ENCODE results near the gene CROCC2.

CROCC2 gene

DNA sequence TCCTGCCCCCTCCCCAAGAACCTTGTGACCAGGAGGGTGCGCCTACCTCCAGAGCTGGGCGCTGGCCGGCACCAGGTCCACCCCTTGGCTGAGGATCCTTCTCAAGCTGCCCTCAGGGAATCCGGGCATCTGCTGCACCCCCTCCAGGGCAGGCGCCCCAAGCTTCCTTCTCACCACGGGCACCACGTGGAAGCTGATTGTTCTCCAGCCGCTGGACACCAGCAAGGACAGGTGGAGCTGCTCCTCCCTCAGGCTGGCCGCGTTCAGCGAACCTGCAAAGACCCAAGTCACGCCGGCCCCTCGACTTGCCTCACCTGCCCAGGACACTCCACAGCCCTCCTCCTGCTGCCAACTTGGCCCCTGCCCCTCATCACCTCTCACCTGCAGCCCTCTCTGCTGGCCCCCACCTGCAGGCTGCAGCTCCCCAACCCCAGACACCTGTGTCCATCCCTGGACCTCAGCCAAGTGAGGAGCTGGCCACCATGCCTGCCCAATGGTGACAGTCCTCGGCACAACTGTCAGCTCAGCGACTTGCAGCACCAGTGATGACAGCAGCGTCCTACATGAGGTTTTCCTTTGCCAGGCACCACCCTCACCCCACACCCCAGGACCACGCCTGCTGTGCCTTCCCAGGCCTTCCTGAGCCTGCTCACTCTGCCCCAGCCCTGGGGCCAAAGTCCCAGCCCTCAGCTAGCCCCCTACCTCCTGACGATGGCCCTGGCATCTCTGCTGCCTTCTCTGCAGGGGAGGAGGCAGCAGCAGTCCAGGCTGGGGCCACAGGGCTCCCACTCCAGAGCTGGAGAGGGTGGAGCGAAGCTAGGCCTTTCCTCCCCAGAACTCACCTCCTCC lies 14.4 kb upstream of the CROCC2 start:
- DNase-seq (ENCODE audit: low read depth): no peak

DNA sequence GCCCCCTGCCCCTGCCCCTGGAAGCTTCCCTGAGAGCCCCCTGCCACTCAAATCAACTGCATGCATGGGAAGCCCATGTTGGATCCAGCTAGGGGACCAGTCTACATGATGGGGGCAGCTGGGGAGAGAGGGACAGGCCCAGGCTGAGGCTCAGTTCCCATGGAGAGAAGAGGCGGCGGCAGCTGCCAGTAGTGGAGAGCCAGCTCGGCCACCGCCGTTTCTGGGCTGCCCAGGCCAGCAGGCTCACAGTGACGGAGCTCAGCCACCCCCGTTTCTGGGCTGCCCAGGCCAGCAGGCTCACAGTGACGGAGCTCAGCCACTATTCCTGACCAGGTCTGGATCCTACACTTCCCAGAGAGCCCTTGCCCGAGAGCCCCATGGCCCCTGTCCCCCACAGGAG lies 13.8 kb upstream of the CROCC2 start:
- no peak for DNase-seq (ENCODE audit: low read depth)

DNA sequence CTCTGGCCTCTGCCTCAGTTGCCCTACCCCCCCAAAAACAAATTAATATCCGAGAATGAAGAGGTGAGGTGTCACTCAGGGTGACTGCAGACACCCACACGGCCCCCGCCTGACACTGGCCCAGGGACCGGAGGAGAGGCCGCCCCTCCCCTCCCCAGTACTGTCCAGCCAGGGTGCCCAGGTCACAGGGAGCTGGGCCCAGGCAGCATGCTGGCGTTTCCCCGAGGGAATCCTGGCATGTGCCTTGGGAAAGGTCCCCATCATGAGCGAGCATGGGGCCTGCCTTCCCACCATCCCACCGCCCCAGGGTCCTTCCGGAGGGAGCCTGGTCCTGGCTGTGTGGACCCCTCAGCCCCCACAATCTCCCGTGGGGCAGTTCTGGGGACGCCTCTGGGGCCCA lies 13.2 kb upstream of the CROCC2 start:
- DNase-seq (ENCODE audit: low read depth): no peak

DNA sequence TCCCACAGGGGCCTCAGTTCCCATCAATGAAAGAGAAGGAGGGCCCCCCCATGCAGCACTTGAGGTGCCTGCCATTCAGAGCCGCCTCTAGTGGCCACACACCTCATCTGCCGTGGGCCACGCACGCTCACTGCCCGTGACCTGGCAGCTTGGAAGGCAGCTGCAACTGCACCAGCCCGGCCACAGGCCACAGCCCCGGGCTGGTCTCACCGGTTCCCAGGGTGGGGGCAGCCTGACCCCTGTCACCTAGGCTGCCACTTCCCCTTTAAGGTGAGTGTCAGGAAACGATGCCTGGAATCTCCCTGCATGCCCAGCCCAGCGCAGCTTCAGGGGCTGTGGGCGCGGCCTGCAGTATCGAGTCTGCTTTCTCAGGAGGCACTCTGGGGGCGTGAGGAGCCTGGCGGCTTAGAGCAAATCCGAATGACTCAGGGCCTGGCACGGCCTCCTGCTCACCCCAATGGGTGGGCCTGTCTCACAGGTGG lies 12.7 kb upstream of the CROCC2 start:
- DNase-seq (ENCODE audit: low read depth): no peak

DNA sequence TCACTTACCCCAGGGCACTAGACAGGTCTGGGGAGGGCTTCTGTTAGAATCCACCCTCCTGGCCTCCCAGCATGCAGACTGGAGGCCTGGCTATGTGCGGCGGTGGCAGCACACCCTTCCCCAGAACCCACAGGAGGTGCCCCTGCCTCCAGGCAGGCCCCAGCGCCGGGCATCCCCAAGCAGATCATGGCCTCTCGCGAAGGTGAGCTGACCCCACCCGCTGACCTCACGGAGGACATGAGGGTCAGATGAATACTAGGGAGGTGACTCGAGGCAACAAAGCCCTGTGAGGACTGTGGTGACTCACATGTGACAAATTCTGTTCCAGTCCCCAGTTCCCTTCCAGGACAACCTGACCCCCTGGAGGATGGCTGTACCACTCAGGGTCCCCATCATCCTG lies 12.1 kb upstream of the CROCC2 start:
- no peak for DNase-seq (ENCODE audit: low read depth)

DNA sequence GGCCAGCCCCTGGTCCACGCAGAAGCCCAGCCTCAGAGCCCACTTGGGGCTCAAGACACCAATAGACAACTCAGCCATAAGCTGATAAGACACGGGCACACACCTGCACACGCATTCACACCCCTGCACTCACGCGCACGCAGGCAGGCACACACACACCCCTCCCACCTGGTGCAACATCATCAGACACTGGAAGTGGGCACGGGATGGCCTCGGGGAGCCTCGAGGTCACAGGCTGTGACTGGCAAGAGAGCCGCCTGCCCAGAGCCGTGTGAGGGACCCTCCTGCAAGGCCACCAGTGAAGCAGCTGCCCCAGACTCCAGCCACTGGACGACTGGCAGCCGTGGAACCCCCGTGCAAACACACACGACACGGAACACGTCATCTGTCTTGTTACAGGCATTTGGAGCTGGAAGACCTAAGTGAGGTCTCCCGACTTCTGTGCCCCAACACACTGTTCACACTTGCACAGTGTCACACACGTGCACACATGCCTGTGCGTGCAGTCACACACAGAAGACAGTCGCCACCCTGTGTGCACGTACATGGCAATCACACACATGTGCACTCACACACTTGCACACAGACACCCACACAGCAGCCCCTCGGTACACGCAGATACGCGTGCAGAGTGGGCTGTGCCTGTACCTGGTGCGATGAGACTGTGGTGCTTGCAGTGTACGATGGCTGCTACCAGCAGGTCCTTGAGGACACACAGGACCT lies 11.1 kb upstream of the CROCC2 start:
- DNase-seq (ENCODE audit: low read depth): no peak

DNA sequence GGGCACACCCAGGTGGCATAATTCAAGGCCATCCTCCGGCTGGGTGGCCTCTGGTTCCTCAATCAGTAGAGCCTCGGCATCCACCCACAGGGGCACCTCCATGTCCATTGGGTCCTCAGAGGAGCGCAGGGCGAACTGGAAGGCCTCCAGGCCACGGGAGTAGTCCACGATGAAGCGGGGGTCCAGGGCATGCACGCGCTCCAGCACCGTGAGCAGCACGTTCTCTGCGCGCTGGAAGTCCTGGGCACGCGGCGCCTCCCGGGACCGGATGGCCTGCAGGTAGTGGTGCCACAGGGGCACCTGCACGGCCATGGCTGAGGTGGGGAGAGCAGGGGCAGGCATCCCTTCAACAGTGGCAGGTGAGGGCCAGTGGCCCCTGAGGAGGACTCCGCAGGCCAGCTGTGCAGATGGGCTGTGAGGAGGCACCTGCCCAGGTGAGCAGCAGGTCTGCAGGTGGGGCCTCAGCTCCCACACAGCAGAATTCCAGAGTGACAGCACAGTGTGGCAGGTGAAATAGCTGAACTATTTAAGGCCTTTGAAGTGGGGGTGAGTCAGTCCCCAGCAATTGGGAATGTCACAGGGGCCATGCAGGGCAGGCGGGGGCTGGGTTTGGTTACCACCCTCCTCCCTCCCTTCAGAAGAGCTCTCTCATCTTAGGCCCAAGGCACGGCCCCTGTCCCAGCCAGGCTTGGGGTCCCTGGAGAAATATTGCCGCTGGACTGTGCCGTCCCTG lies 10.3 kb upstream of the CROCC2 start, which contains the start of gene MAB21L4:
TSS of gene MAB21L4 (minus strand) at position 501 of the 733 bp plus-strand sequence. CDS start at position 342, 159 bp downstream.
- DNase-seq (ENCODE audit: low read depth): no peak

DNA sequence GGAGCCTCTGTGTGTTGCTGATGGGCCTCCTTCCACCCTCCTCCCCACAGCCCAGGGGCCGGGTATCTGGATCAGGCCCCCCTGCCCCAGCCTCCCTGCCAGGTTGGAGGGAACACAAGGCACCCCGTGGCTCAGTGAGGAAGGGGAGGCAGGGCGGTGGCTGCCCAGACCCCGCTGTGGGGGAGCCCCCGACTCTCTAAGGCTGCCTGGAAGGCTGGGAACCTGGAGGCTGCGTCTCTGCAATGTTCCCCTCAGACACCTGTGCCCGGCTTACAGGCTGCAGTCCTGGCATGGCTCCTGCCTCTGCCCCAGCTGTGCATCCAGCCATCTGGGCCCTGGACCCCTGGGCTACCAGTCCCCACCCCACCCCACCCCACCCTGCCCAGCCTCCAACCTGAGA lies 9.7 kb upstream of the CROCC2 start:
- no peak for DNase-seq (ENCODE audit: low read depth)

DNA sequence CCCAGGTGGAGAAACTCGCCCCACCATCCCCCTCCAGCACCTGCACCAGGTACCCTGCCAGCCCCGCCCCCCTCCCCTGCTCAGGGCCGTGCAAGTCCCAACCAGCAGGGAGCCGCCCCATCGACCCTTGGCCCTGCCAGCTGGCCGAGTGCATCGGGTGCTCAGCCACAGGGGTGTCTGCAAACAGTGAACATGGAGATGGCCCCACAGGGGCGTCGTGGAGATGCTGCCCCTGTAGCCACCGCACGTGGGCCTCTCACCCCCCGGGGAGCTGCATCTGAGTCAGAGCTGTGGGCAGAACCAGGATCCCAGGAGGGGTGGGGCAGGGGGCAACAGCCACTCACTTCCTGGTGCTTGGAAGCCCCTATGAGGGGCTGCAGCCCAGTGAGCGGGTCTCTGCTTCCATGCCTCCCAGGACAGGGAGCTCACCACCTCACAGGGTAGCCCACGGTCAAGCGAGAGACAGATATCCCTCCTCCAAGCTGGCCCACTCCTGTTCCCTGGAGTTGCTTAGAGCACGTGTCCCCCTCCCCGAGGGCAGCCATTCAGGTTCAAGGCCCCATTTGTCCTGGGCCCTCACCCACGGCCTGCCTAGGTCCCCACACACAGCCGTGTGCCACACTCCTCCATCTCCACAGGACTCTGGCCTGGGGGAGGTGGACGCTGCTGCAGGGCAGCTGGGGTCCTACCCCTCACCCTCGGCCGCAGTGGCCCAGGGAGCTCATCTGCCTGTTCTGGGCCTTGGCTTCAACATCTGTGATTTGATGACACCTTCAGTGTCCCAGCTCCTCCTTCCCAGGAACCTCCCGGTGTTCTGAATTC lies 9.1 kb upstream of the CROCC2 start:
- no peak for DNase-seq (ENCODE audit: low read depth)

DNA sequence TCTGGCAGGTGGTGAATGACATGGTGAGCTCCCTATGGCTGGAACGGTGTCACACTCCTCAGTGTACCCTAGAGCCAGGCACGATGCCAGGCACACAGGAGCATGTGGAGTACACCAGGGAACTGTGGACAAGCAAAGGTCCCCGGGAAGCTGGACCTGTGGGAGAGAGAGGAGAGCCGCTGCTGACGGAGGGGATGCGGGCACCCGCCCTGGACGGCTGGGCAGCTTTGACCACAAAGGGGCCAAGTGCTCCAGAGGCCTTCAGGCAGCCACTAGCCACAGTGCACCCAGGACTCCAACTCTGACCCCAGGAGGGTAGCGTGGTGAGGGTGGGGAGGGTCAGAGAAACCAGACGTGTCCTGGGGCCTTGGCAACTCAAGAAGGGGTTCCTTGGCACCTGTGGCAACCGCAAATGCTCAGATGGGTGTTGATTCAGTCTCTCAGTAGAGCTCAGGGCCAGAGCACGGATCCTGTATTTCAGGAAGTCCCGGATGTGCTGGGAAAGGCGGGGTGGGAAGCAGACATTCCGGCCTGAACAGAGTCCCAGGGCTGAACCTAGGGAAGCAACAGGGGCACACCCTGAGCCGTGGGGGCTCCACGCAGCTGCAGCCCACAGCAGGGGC lies 7.9 kb upstream of the CROCC2 start:
- no peak for DNase-seq (ENCODE audit: low read depth)

DNA sequence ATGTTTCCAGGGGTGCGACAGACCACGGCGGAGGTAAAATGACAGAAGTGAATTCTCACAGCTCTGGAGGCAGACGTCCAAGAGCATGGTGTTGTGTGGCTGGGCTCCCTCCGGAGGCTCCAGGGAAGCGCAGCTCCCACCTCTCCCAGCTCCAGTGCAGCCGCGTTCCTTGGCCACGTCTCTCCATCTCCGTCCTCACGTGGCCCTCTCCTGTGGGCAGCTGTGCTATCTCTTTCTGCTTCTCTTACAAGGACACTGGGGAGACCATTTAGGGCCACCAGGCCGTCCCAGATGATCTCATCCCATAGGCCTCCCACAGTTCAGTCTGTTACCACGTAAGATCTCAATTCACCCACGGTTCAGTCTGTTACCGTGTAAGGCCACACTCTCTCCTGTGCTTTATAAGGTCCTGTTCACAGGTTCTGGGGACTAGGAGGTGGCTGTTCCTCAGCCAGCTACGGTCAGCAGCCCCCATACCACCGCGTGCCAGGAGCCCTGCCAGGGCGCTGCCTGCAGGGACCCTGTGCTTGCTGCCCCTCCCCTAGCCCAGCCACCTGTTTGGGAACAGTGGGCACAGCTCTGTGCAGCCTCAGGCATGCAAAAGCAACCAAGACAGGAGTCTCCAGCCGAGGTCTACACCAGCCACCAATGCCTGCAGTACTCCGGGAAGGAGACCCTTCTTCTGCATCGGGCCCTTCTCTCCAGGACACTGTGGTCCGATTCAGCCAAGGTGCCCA lies 7.2 kb upstream of the CROCC2 start:
- no peak for DNase-seq (ENCODE audit: low read depth)

DNA sequence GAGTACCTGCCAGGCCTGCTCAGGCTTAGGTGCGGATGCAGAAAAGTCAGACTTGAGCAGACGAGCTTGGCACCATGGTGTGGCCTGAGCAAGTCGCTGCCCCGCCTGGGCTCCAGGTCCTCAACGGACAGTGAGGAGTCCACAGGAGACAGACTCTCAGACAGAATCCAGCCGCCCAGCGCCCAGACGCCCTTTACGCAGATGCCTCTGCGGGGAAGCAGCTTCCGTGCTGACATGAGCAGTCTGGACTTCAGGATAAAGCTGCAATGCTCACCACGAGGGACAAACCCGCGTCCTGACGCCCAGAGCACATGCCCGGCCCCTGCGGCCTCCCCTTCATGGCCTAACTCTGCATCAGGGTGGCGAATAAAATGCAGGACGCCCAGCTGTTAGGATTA lies 6.7 kb upstream of the CROCC2 start:
- no peak for DNase-seq (ENCODE audit: low read depth)

DNA sequence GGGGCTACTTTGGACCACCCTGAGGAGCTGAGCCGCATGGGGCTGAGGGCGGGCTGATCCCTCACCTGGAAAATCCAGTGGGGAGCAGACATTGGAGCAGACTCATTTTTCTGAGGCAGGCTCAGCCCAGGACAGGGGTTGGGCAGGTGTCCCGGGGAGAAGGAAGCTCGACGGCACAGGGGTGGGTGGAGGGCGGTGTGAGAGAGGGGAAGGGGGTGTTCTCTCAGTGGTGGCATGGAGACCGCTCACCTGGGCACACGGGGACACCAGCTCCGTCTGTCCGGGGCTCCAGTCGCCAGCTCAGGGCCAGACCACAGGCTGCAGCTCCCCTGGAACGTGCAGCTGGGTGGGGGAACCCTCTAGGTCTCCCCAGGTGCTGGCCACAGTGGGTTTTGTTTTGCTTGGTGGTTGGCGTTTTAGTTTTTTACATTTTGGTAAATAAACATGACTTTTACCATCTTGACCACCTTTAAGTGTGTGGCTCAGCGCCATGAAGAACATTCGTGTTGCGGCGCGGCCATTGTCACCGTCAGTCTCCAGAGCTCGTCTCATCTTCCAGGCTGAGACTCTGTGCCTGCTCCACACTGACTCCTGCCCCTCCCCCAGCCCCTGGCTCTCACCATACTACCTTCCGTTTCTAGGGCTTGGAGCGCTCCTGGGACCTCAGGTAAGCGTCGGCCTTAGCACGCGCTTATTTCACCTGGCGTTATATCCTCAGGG lies 5.8 kb upstream of the CROCC2 start:
- DNase-seq (ENCODE audit: low read depth): no peak

DNA sequence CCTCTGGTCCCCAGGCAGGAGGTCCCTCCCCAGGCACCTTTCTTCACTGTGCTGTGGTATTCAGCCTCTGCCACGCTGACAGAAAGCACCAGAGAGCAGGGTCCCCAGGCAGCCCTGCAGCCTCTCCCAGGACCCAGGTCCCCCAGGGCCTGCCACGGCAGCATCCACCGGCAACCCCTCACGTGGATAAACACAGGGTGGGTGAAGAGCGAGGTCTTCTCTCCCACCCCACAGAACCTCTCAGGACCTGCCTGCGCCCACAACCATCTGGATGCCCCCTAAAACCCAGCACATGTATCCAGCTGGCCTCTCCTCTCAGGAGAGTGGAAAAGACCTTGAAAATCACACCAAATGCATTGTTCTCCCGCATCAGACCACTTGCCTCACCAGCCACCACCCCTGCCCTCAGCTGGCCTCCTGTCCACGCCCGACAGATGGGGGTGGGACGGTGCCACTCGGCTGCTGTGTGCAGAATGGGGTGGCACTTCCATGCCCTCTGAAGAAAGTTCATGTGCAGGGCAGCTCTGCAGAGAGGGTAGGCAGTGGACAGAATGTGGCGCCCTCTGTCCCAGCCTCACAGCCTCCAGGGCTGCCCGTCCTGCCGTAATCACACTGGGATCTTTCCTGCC lies 4.0 kb upstream of the CROCC2 start:
- no peak for DNase-seq (ENCODE audit: low read depth)

DNA sequence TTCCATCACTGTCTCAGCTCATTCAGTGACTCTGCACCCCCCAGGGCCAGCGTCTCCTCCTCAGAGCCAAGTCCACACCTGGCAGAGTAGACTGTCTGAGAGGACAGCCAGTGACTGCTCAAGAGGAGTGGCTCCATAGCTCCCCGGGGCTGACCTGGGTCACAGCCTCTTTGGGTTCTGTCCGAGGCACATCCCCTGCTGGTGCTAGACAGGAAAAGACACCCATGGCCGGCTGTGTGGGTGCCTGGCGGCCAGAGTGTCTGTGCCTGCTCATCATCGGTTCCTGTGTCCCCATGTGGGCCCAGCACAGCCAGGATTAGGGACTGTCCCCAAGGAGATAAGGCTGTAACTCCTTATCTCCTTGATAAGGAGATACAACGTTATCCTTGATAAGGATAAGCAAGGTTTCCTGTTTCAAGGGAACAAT lies 3.5 kb upstream of the CROCC2 start:
- DNase-seq (ENCODE audit: low read depth): no peak

DNA sequence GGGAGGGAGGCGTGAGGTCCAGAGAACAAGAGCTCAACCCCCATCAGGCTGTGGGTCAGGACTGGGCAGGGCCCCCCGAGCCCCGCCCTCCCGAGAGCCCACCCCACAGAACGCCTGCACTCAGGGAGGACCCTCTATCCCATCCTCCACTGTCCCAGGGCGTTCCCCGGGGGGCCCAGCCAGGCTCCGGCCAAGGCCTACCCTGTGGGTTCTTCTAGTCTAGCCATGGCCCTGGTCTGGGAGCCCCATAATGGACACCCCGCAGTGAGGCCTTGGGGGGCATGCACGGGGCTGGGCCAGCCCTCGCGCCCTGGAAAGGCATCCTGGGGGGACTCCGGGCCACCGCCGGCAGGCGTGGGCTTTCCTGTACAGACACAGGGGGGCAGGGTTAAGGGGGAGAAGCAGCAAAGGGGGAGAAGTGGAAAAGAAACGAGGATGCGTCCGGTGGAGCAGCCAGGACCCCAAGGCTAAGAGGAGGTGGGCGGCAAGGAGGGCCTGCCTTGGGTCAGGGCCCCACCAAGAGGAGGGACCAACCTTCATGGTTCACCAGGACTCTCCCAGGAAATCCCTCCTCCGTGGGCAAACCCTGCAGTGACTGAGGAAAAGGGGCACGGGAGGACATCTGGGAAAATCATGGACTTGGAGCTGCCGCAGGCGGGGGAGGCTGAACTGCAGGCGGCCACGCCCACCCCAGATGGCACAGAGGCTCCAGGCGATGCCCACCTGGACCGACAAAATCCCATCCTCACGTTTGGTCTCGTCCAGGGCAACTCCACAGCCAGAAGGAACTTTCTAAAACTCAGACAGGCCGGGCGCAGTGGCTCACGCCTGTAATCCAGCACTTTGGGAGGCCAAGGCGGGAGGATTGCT lies 2.7 kb upstream of the CROCC2 start:
- no peak for DNase-seq (ENCODE audit: low read depth)

DNA sequence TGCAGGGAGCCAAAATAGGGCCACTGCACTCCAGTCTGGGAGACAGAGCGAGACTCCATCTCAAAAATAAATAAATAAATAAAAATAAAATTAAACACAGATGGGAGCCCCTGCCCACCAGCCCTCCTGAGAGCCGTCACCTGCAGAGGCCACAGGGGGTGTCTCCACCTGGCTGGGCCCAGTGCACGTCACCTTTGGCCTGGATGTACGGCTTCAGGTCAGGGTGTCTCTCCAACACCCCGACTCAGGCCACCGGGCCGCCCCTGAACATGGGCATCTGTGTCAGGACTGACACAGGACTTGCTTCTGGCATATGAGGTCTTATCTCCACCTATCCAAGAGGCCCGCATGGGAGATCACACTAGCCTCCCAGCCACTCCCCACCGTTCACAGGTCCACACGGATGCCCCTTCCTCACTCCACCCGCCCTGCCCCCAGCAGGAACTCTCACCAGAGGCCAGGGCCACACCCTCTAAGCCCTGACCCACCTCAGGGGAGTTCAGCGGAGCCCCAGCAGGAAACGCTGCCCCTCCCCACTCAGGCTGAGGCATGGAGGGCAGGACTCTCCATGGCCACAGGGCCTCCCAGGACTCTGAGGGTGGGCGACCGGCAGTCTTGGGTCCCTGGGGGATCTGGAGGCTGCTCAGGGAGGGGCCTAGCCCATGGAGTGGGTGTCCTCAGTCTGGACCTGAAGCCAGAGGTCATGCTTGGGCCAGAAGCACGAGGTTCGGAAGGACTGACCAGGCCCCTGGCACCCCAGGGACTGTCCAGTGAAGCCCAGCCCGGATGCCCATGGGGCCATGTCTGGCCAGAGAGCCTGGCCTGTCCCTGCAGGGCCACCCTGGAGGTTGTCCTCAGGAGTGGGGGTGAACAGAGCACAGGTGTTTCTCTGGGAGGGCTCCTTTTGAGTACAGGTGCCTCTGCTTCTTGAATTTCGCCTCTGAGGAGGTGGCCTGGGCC lies 1.6 kb upstream of the CROCC2 start:
- DNase-seq (ENCODE audit: low read depth): no peak
